KBM-7 (cell line): ENCODE measurements around the gene RPAP3.
A peak's percentile ranks its signal among the peaks of the same experiment; 100 is the strongest.

Experiments used
- DNase-seq: peaks from one replicate; pipeline ENCODE4 v3.0.0-alpha.2; 2015
- in situ Hi-C: fragments of 300-500 bp; cut with MboI; formaldehyde crosslinking; loops from 2 replicates; pipeline ENCODE4 v1.14.3; 2020; ENCODE audit warnings: low sequenced_read_pairs, low pct_unique_long_range_greater_than_20kb, mixed read lengths

The RPAP3 gene, protein sequence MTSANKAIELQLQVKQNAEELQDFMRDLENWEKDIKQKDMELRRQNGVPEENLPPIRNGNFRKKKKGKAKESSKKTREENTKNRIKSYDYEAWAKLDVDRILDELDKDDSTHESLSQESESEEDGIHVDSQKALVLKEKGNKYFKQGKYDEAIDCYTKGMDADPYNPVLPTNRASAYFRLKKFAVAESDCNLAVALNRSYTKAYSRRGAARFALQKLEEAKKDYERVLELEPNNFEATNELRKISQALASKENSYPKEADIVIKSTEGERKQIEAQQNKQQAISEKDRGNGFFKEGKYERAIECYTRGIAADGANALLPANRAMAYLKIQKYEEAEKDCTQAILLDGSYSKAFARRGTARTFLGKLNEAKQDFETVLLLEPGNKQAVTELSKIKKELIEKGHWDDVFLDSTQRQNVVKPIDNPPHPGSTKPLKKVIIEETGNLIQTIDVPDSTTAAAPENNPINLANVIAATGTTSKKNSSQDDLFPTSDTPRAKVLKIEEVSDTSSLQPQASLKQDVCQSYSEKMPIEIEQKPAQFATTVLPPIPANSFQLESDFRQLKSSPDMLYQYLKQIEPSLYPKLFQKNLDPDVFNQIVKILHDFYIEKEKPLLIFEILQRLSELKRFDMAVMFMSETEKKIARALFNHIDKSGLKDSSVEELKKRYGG

DNA sequence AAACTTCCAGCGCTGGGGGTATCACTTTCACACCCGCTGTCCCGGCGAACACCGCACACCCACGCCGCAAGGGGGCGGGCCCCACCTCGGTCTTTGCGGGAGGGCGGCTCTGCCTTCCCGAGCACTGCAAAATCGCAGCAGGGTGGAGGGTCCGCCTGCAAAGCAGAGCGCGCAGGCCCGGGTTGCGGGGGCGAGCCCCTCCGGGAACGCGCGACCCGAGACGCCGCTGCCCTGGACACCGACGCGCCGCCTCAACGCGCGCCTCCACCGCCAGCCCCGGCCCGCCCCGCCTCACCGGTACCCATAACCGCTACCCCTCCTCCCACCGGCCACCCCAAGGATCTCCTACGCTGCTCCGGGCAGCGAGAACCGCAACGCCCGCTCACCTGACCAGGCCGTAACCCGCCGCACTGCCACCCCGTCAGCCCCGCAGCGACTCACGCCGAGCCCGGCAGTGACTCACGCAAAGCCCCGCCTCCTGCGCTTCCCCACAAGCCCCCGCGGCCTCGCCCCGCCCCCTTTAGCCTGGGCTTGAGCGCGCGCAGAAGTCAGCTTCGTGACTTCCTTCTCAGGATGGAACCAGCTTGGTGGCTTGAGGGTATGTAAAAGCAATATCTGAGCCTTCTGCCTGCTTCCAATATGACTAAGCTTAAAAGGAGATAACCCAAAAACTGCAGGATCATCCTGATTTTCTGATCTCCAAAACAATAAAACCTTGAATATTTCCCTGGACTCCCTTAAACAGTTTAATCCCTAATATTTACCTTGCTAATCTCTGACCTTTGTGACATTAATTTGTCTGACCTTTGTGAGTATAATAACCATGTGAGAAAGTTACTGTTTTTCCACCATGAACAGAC, at the start of gene RPAP3:
TSS of gene RPAP3 (minus strand) at position 465 of the 860 bp plus-strand sequence. CDS start 3,190 bp downstream, outside the sequence.
- peak; percentile 86 for DNase-seq
- in situ Hi-C loops, result no loop called here

DNA sequence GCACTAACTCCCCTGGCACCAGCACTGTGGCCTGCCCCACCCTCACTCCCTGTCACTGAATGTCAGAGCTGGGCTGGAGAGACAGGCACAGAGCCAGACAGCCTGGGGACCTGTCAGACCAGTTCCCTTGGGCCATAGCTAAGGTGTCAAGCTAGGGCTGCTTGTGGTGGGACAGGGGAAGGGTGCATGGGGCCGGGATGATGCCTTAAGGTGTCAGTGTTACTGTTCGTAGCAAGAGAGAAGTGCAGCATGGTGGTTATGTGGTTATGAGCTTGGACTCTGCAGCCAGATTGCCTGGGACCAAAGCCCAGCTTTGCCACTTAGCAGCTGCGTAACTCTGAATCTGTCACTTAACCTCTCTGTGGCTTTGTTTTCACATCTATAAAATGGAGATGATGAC, 49.1 kb upstream of the RPAP3 start:
- in situ Hi-C loops, result no loop called here
- no peak for DNase-seq

DNA sequence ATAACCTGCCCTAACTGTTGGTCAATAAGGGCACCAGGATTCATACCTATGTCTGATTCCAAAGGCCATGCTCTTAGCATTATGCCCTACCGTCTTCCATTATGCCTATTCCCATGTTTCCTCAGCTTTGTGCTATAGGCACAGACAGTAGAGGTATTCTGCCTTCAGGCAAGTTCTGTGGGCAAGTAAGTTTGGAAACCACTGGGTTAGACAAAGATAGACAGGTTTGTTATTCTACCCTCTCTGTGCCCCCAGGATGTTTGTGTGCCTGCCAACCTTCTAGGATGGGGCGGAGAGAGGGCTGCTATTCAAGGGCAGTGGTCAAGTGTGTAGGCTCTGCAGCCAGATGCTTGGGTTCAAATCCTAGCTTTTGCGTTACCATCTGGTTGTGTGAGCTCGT, 48.3 kb upstream of the RPAP3 start:
- in situ Hi-C loops, result no loop called here
- no peak for DNase-seq

DNA sequence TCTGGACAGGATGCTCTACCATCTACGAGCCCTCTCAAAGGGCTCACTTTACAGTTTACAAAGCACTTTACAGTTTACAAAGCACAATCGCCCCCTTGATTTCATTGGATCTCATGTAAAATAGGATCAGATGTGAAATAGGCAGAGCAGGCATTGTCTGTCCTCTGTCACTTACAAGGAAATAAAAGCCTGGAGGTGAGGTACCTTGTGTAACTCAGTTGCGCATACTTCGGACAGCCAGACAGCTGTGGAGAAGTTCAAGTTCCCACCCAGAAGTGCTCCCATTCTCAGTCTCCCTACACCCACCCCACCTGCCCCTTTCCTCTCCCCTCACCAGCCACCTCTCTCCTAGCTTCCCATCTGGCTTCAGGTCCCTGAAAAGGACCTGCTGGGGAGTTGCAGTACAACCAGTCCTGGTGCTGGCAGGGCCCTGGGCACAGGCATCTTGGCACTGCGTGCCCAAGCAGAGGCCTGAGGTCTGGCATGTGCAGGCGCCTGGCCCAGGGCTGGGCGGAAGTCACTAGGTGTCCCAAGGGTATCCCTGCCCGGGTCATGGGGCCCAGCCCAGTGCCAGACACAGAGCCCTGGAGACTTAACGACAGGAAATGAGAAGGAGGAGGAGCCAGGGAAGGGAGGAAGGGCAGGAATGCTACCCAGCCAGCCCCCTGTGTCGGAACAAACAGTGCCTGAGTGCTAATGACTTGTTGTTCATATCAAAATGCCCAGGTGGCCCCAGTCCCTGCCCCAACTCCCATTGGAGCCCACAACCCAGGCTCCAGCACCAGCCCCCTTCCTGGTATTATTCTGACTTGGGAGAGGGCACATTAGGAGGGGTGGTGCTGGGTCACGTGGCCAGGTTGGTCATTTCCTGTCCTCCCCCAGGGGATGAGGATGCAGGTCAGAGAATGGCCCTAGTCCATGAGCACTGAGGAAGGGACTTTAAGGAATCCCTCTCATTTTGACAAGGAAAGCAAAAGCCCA, 47.5 kb upstream of the RPAP3 start:
- in situ Hi-C loops, result no loop called here
- DNase-seq, result no peak

DNA sequence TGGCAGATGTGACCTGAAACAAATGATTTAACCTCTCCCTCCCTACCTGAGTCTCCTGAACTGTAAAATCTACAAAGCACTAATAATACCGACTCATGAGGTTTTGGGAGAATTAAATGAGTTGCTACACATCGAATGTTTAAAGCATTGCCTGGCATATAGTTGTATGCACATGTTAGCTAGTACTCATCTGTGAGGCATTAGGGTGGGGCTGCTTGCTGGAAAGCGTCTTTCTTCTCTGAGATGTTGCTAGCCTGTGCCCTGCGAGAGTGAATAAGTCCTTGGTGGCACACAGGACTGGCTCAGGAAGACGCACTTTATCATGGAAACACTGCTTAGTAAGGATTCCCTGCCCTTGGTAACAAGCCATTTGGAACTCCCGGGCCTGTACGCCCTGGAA, 46.7 kb upstream of the RPAP3 start:
- no peak for DNase-seq
- in situ Hi-C loops, result no loop called here

DNA sequence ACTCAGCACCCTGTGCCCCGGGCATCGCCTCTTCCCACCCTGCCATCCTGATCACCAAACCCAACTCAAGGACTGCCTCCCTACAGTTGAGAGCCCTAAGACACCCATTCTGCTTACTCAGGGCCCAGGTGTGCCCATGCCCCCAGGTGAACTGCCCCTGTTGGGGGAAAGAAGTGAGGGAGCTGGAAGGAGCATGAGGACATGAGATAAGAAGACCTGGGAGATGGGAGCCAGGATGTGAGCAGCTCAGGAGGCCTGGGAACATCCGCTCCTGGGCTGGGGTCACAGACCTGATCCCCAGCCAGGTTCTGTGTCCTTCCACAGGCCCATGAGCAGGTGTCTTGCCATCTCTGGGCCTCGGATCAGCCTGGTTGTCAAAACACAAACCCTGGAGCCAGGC, 46.3 kb upstream of the RPAP3 start:
- in situ Hi-C loops, result no loop called here
- DNase-seq, result no peak

DNA sequence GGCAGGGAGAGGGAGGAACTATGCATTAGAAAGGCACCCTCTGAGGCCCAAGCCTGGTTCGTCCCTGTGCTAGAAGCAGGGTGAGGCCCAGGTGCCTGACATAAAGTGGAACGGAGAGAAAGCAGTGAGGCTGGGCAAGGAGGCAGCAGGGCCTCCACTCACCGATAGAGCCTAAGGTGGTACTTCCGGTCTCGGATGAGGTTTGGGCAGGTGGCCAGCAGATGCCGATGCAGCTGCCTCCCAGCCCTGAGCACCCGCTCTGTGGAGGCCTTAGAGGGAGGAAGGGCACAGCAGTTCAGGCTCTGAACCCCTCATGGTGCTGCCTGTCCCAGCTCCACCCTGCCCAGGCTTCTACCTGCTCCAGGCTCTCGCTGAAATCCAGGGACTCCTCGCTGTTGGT, 45.7 kb upstream of the RPAP3 start:
- no peak for DNase-seq
- in situ Hi-C loops, result no loop called here

DNA sequence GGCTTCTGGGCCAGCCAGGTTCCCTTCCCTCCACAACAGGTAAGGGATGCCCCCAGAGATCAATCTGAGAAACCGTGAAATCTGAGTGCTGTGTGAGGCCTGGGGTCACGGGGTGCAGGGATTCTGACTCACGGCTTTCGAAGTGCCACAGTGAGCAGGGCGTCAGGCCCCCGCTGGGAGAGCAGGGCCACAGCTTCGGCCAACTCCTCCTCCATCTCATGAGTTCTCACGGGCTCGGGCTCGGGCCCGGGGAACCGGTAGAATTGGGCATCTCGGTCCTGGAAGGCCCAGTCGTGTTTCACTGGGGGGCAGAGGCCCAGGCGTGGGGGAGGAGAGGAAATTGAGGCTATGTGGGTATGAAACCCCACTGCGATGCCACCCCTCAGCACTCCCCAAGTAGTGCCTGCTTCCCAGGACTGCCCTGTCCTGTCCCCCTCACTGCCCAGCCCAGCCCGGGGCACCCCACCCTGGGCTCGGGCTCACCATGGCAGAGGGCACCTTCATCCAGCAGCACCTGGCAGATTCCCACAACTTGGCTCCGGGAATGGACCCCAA, 45.2 kb upstream of the RPAP3 start:
- no peak for DNase-seq

DNA sequence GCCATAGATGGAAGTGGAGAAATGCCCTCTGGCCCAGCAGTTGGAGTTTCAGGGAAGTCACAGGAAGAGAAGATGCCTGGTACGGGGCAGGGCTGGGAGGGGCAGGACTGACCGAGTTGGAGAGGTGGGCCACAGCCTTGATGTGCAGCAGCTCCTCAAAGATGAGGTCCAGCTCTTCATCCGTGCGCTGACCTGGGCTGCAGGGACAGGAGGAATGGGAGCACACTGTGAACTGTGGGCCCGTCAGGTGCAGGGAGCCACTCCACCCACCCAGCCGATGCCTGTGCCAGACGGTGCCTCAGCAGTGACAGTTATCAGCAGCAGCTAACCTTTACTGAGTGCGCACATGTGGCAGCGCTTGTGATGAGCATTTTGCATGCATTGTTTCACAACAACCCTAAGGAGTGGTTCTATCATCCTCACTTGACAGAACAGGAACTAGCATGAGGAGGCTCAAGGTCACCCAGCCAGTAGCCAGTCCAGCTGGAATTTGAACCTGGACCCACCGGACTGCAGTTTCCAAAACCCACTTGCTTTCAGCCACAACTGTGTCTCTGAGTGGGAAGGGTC, 44.5 kb upstream of the RPAP3 start:
- DNase-seq, result no peak
- in situ Hi-C loops, result no loop called here

More for the DNA sequence above, 45.2 kb upstream of the RPAP3 start:
- in situ Hi-C loops, result no loop called here

DNA sequence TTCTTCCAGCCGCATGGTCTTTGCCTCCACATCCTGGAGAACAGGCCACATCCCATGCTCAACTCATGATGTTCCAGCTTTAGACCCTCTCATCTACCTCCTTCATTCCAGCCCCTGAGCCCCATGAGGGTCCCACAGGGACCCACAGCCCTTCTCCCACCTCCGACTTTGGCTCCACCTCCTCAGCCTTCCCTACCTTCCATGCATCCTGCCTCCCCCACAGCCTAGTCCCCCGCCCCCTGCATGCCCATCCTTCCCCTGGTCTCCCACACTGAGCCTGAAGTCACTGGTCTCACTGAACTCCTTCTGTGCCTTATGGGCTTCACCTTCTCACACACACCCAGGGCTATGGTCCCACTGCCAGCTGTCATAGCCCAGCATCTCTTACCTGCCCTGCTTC, 43.1 kb upstream of the RPAP3 start:
- DNase-seq, result no peak
- in situ Hi-C loops, result loop anchor here (25.0 kb wide), 1 partner anchor 88 kb away; no protein-coding TSS in a partner anchor

DNA sequence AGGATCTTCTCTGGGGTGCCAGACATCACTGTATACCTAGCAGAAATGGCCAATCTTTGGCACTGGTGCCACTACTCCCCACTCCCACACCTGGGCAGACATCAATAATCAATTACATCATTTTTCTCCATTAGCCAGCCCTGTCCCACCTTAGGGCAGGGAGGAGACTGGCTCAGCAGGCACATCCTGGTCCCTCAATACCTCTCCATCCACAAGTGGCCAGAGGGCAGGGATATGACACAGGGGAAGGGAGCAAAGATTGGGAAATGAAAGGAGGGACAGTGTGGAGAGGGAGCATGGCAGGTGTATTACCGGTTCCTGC, 42.6 kb upstream of the RPAP3 start:
- no peak for DNase-seq
- in situ Hi-C loops, result loop anchor here (25.0 kb wide), 1 partner anchor 89 kb away; no protein-coding TSS in a partner anchor

DNA sequence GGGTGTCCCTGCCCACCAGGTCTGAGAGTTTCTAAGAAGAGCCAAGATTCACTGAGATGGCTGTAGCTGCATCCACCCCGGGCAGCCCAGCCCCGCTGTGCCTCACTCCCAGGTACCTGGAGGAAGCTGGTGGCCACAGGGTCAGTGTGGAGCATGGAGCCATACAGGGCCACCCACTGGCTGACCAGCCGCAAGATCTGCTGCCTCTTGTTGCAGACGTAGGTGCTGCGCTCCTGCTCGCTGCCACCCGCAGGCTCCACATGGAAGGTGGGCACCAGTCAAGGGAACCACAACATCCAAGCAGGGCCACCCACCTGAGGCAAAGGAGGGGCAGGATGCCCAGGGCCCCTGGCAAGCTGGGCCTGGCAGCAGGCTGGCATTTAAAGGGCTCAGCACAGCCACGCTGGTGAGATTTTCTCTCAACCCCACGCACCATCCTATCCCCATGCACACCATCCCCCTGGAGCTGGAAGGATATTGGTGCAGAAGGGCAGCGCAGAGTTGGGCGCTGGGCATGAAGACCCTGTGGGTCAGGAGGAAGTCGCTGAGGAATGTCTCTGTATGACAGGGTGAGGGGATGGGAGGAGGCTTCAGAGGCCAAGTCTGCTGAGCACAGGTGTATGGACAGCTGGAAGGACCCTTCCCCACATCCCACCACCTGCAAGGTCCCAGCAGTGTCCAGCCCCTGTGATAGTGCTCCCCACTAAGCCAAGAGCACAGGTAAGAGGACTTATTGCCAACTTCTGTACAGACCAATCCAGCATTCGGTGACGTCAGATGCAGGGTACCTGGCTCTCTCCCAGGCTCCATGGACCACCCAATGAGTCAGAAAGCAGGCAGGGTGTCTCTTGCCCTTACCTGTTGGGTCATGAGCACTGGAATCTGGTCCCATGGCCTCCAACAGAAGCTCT, 42.0 kb upstream of the RPAP3 start:
- DNase-seq, result no peak
- in situ Hi-C loops, result loop anchor here (25.0 kb wide), 1 partner anchor 89 kb away; no protein-coding TSS in a partner anchor

DNA sequence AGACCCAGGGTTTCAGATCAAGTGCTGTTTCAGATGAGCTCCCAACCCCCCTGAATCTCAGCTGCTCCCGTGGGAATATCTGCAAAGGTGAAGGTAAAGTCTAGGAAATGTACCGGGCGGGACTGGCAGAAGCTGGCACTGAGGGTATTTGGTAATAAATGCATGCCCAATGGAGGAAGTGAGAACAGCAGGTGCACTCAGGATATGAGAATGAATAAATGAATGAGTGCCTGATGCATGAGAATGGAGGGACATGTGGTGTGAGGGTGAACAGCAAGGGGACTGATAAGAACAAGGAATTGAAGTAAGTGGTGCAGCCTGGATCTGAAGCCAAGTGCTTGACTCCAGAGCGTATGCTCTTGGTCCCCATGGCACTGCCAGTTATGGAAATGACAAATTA, 41.3 kb upstream of the RPAP3 start:
- no peak for DNase-seq
- in situ Hi-C loops, result loop anchor here (25.0 kb wide), 1 partner anchor 90 kb away; no protein-coding TSS in a partner anchor

DNA sequence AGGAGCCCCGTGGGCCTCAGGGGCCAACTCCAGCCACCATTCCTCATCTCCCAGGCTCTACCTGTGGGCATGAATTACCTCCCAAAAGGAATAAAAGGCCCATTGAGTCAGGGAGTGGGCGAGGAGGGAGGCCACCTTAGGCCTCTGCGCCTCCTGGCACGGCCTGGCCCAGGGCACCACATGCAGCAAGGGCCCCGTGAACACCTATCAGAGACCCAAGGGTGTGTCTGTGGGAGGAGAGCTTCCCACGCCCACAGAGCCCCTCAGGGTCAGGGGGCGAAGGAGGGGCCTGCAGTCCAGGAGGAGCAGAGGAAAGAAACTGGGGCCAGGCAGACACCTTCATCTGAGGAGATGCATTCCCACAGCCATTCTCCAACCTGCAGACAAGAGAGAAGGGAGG, 40.7 kb upstream of the RPAP3 start:
- DNase-seq, result no peak
- in situ Hi-C loops, result loop anchor here (25.0 kb wide), 1 partner anchor 91 kb away; no protein-coding TSS in a partner anchor

DNA sequence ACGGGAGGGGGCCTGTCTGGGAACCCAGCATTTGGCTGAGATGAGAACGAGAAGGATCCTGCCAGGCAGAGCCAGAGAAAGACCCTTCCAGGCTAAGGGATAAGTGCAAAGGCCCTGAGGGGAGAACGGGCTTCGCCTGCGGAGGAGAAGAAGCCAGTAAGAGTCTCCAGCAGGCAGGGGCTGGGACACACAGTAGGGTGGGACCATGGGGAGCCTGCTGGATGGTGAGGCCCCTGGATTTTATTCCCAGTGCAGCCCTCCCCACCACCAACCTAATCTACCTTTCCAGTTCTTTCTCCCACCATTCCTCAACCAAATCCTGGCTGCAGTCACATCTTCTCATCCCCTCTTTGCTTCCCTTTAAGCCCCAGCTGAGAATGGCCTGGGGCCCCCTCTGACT, 40.2 kb upstream of the RPAP3 start:
- DNase-seq, result no peak
- in situ Hi-C loops, result loop anchor here (25.0 kb wide), 1 partner anchor 91 kb away; no protein-coding TSS in a partner anchor

DNA sequence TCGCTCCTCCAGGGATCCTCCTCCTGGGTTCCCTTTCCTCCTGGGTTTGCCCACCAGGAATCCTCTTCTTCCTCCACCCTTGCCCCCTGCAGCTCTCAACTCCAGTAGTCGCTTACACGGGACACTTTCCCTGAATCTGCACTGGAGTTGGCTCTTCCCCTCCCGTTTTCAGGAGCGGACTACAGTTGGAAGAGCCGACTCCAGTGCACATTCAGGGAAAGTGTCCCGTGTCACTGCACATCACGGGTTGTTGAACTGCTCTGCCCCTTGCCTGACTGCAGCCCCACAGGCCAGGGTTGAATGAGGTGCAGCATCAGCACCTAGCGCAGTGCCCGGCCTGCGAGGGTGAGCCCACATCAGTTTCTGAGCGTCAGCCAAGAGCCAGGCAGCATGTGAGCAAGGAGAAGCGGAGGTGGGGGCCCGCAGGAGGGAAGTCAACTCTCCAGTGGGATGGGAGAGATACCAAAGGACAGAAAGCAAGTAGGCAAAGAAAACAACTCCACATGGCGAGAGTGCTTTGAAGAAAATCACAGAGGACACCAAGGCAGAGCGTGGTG, 39.7 kb upstream of the RPAP3 start:
- no peak for DNase-seq
- in situ Hi-C loops, result loop anchor here (25.0 kb wide), 1 partner anchor 92 kb away; no protein-coding TSS in a partner anchor
